HAP-1 (cell line): ENCODE results near the gene CCDC78.

Experiments
- DNase-seq, 2 experiments: peaks; one replicate each; pipeline ENCODE4 v3.0.0-alpha.2; 2016 to 2020; ENCODE audit warnings: low spot score in 2 of 2
- H3K27me3 ChIP-seq: fragments of 250-450 bp; sonication (Bioruptor Pico); 2 replicates; pipeline ENCODE4 v1.5.1; 2020; ENCODE audit warnings: low read depth, mild to moderate bottlenecking, moderate library complexity
- H3K36me3 ChIP-seq: fragments of 250-450 bp; sonication (Bioruptor Pico); replicated peaks from 2 replicates; pipeline ENCODE4 v1.5.1; 2020; ENCODE audit warnings: mild to moderate bottlenecking
- H3K4me1 ChIP-seq: fragments of 250-450 bp; sonication (Bioruptor Pico); 2 replicates; pipeline ENCODE4 v1.5.1; 2020; ENCODE audit warnings: mild to moderate bottlenecking
- H3K4me3 ChIP-seq: fragments of 250-450 bp; sonication (Bioruptor Pico); 2 replicates; pipeline ENCODE4 v1.5.1; 2020; ENCODE audit warnings: mild to moderate bottlenecking, moderate library complexity
- H3K9me3 ChIP-seq: fragments of 250-450 bp; sonication (Bioruptor Pico); 2 replicates; pipeline ENCODE4 v1.5.1; 2020; ENCODE audit warnings: mild to moderate bottlenecking, moderate library complexity
- in situ Hi-C: fragments of 300-500 bp; cut with MboI; formaldehyde crosslinking; loops from 3 replicates; pipeline ENCODE4 v1.14.3; 2020; ENCODE audit warnings: low sequenced_read_pairs, inconsistent platforms, mixed read lengths

Gene CCDC78

DNA sequence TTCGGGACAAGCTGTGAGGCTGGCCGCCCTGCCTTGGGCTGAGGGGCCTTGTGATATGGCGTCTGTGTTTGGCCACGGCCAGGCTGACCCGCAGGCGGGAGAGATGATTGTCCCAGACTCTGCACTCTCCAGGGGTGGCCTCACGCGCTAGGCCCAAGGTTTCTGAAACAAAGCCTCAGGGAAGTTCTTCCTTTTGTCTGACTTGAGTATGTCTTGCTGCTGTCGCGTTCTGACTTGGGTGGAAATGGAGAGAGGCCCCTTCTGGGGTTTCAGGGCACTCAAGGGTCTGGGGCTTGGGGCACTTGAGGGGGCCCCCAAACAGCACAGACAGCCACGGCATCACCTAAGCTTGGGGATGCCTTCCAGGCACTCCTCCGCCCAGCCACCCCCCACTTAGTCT lies 15.2 kb downstream of the CCDC78 start:
- Histone ChIP-seq H3K27me3 (peaks cover 17% of the 10 kb centered on the region), H3K36me3 (no peaks in the 10 kb centered on the region), H3K9me3 (no peaks in the 10 kb centered on the region), H3K4me1 (peaks cover 7% of the 10 kb centered on the region; the same call in 1 of the 2 replicates), H3K4me3 (no peak overlapping the region)
- no peak for DNase-seq
- in situ Hi-C loops, result no loop called here

DNA sequence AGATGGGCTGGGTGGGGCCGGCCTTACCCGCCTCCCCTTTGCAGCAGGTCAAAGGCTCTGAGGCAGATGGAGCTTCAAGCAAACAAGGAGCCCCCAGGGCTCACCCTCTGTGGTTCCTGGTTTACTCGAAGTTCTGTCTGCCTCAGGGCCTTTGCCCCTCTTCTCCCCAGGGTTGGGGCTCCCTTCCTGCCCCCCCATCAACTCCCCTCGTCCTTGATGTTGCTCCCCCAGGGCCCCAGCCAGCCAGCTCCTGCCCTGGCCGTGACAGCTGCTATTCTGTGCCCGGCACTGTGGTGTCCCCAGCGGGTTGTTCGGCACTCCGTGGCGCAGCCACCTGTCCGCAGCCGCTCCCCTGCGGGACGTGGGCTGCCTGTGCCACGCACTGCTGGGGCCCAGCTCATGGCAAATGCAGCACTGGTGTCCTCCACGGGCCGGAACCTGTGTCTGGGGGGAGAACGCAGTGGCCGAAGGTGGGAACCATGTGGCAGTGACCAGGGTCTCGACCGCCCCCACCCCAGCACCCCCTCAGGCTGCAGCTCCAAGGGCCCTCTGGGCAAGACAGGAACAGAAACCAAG lies 15.7 kb downstream of the CCDC78 start:
- in situ Hi-C loops, result no loop called here
- Histone ChIP-seq H3K4me1 (peaks cover 4% of the 10 kb centered on the region; the same call in 1 of the 2 replicates), H3K9me3 (no peaks in the 10 kb centered on the region), H3K4me3 (no peak overlapping the region), H3K36me3 (no peaks in the 10 kb centered on the region), H3K27me3 (peaks cover 18% of the 10 kb centered on the region)
- no peak for DNase-seq

- H3K4me3 ChIP-seq, result no peak overlapping the region
- DNase-seq, result peak; percentile 60 to 84
- in situ Hi-C loops, result no loop called here
- H3K4me1 ChIP-seq, result peaks cover 4% of the 10 kb centered on the region; the same call in 1 of the 2 replicates
- no peaks in the 10 kb centered on the region for H3K36me3 ChIP-seq
- H3K9me3 ChIP-seq, result no peaks in the 10 kb centered on the region
- peaks cover 18% of the 10 kb centered on the region for H3K27me3 ChIP-seq
These were observed 16.4 kb downstream of the CCDC78 start for GRCh38 chr16:709566-710499.

- H3K4me1 ChIP-seq, result peaks cover 4% of the 10 kb centered on the region; the same call in 1 of the 2 replicates
- peaks cover 18% of the 10 kb centered on the region for H3K27me3 ChIP-seq
These were observed 17.3 kb downstream of the CCDC78 start for GRCh38 chr16:708959-709358.

GRCh38 chr16:708019-708418 lies 18.2 kb downstream of the CCDC78 start:
- peaks cover 18% of the 10 kb centered on the region for H3K27me3 ChIP-seq
- no peak for DNase-seq
- no peaks in the 10 kb centered on the region for H3K36me3 ChIP-seq
- H3K4me1 ChIP-seq, result peaks cover 4% of the 10 kb centered on the region; the same call in 1 of the 2 replicates
- no peak overlapping the region for H3K4me3 ChIP-seq
- in situ Hi-C loops, result no loop called here
- no peaks in the 10 kb centered on the region for H3K9me3 ChIP-seq

More at GRCh38 chr16:708959-709358, 17.3 kb downstream of the CCDC78 start:
- DNase-seq, result no peak
- Histone ChIP-seq H3K36me3 (no peaks in the 10 kb centered on the region), H3K4me3 (no peak overlapping the region), H3K9me3 (no peaks in the 10 kb centered on the region)
- in situ Hi-C loops, result no loop called here

DNA sequence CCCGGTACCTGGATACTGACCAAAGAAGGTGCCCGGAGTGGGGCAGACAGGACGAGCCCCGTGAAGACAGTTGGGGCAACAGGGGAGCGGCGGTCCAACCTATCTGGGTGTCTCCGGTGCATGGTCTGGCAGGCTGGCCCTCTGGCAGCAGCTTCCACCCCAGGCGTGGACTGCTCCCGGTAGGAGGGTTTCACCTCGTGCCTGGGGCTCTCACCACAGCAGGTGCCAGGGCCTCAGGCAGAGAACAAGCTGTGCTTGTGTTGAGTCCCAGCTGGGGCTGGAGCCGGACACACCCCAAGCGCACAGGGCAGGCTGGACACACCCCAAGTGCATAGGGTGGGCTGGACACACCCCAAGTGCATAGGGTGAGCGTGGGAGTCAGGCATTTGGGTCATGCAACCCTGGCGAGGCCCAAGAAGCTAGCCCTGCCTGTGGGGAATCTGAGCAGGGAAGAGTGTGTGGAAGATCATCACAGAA lies 19.1 kb downstream of the CCDC78 start:
- H3K4me3 ChIP-seq, result no peak overlapping the region
- no peaks in the 10 kb centered on the region for H3K9me3 ChIP-seq
- no peaks in the 10 kb centered on the region for H3K36me3 ChIP-seq
- H3K4me1 ChIP-seq, result no peaks in the 10 kb centered on the region; the same call in 1 of the 2 replicates
- DNase-seq, result no peak
- in situ Hi-C loops, result no loop called here
- peaks cover 23% of the 10 kb centered on the region for H3K27me3 ChIP-seq

GRCh38 chr16:706189-707061 lies 19.8 kb downstream of the CCDC78 start:
- in situ Hi-C loops, result no loop called here
- peak overlapping the region; percentile 21 for H3K4me3 ChIP-seq
- peak in 1 of 2 experiments; percentile 31 for DNase-seq

DNA sequence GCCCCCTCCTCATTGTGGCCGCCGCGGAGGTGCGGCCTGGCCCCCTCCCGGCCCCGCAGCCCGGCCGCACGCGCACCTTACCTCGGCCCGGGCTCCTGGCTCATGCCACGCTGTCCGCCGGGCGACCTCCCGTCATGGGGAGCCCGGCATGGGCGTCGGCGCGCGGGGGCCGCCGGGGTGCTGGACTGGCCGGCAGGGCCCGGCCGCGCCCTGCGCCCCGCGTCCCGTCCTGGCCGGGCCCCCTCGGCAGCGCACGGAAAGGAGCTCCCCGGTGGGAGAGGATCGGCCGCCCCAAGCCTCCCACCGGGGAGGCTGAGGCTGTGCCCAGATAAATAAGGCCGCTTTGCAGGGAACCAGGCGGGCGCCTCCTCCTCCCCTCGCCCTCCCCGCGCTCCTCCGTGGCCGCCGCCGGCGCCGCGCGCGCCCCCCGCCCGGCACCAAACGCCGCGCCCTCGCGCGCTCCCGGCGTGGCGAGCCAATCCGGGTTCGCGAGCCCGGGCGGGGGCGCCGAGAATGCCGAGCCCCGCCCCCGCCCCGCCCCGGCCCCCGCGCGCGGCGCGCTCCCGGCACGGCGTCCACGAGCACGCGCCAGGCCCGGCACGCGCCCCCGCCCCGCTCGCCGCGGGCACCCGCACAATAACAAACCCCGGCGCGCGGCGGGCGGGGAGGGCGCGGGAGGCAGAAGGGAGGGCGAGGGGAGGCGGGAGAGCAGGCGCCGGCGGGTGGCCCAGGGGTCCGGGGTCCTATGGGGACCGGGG lies 20.6 kb downstream of the CCDC78 start, which contains the start of gene FBXL16:
Gene FBXL16 (minus strand): TSS at position 371 of the 758 bp plus-strand sequence. CDS start 8,396 bp downstream, outside the sequence.
- Histone ChIP-seq H3K9me3 (no peaks in the 10 kb centered on the region), H3K4me3 (peak within 1 kb of the TSS; percentile 45), H3K4me1 (peaks cover 3% of the 10 kb centered on the region; the same call in 1 of the 2 replicates), H3K36me3 (no peaks in the 10 kb centered on the region), H3K27me3 (peaks cover 37% of the 10 kb centered on the region)
- DNase-seq, result peak; percentile 42 to 76
- in situ Hi-C loops, result no loop called here

More at GRCh38 chr16:706189-707061, 19.8 kb downstream of the CCDC78 start:
- Histone ChIP-seq H3K27me3 (peaks cover 29% of the 10 kb centered on the region), H3K4me1 (no peaks in the 10 kb centered on the region; the same call in 1 of the 2 replicates), H3K9me3 (no peaks in the 10 kb centered on the region), H3K36me3 (no peaks in the 10 kb centered on the region)

DNA sequence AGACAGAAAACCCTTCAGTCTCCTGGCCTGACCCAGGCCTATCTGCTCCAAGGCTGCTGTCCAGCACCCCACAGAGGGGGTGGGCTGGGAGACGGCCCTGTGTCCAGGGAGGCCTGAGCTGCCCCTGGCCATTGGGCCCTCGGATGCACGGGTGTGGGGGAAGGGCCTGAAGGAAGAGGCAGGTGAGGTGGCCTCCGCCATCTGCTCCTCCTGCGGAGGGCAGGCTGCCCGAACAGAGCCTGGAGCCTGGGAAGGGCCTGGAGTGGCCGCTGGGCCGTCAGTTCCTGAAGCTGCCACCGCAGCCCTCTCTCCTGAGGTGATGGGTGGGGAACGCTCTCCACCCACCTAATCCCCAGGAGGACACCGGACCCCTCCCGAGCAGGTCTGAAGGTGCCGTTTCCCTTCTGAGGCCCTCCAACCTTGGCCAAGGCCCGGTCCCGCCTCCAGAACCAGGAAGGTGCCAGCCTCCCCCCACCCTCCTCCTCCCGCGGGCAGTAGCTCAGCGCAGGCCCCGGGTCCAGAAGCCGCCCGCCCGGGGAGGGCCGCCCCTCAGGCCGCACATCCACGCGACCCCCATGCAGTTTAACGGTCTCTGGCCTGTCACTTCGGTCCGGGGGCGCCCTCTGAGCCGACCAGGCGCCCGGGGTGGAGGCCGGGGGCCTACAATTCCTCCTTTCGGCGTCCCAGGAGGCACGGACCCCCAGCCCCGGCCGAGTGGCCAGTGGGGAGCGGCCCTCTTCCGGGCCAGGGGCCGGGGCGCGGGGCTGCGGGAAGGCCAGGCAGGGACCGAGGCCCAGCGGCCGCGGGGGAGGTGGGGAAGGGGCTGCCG lies 21.5 kb downstream of the CCDC78 start:
- in situ Hi-C loops, result no loop called here
- Histone ChIP-seq H3K4me1 (peaks cover 3% of the 10 kb centered on the region; the same call in 1 of the 2 replicates), H3K9me3 (no peaks in the 10 kb centered on the region), H3K27me3 (peaks cover 43% of the 10 kb centered on the region), H3K4me3 (peak overlapping the region; percentile 45), H3K36me3 (no peaks in the 10 kb centered on the region)
- DNase-seq, result no peak

GRCh38 chr16:704047-704446 lies 22.2 kb downstream of the CCDC78 start:
- DNase-seq, result no peak
- Histone ChIP-seq H3K36me3 (no peaks in the 10 kb centered on the region), H3K9me3 (no peaks in the 10 kb centered on the region), H3K4me3 (no peak overlapping the region; the same call in 1 of the 2 replicates), H3K27me3 (peaks cover 43% of the 10 kb centered on the region), H3K4me1 (peaks cover 3% of the 10 kb centered on the region; the same call in 1 of the 2 replicates)
- in situ Hi-C loops, result no loop called here

GRCh38 chr16:703406-703805 lies 22.8 kb downstream of the CCDC78 start:
- Histone ChIP-seq H3K9me3 (no peaks in the 10 kb centered on the region), H3K4me1 (peaks cover 3% of the 10 kb centered on the region; the same call in 1 of the 2 replicates), H3K27me3 (peaks cover 39% of the 10 kb centered on the region), H3K4me3 (no peak overlapping the region), H3K36me3 (no peaks in the 10 kb centered on the region)
- DNase-seq, result no peak
- in situ Hi-C loops, result no loop called here

GRCh38 chr16:702341-702740 lies 23.9 kb downstream of the CCDC78 start:
- DNase-seq, result no peak
- Histone ChIP-seq H3K4me3 (no peak overlapping the region), H3K9me3 (no peaks in the 10 kb centered on the region), H3K27me3 (peaks cover 38% of the 10 kb centered on the region), H3K4me1 (peaks cover 3% of the 10 kb centered on the region; the same call in 1 of the 2 replicates), H3K36me3 (no peaks in the 10 kb centered on the region)
- in situ Hi-C loops, result no loop called here
